Caki2 (cell line): Measurements from ENCODE around the gene SEMA4A. TPM values are rescaled to one million over a fixed set of nuclear protein-coding genes. Genes with fewer than 3 reads are reported as not detected.
A peak's percentile ranks its signal among the peaks of the same experiment; 100 is the strongest.

Source experiments
- DNase-seq: peaks from one replicate; pipeline ENCODE4 v3.0.0-alpha.2; 2015; ENCODE audit warnings: low read depth
- in situ Hi-C: cut with HindIII; loops from 2 replicates; pipeline ENCODE4 v1.10.0; 2016; ENCODE audit warnings: low sequenced_read_pairs, low pct_unique_long_range_greater_than_20kb, mixed read lengths
- total RNA-seq: library from RNA; depleted of rRNA; stranded (reverse); fragments of >200 nt; shearing (Covaris generic); gene quantifications from 2 replicates; pipeline ENCODE4 v1.2.3, GENCODE V29; 2014; ENCODE audit warnings: low replicate concordance

Gene SEMA4A
- total RNA-seq, 1 experiment from 2014 or later, result 1.9 TPM

DNA sequence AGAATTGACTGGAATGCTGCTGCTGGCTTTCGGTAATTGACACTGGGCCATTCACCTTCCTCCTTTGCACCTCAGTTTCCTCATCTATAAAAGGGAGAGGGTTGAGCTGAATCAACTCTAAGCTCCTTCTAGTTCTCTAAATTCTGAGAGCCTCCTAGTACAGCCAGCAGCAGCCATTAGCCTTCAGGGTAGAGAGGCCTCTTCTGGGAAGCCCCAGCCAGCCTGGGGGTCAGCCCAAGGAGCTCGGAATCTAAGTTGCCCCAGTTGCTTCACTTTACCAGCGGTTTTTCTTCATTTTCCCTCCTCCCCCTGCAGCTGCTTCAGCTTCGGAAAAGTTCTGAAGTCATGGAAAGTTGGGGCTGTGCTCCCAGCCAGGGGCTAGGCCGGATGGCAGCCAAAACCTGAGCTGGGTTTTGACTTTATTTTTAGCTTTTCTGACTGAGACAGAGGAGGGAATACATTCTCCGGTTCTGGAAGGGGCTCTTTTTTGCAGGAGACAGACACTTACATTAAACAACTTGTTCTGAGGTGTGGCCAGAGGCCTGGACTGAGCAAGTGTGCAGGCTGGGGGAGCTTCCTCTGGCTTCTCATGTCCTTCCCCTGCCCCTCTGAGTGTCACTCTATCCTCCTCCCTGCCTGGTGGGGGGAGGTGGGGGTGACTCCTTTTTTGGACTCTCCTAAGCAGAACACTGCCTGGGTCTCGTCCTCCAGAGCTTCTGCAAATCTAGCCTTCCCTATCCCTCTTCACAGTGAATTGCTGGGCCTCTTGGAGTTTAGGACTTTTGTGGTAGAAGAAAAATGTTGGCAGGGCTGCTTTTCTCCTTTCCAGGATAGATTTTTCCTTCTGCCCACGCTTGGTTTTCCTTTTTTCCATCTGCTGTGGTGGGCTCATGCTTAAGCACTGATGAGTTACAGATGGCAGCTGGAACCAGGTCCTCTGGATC is 24.5 kb upstream of the SEMA4A start:
- in situ Hi-C loops, result no loop called here

DNA sequence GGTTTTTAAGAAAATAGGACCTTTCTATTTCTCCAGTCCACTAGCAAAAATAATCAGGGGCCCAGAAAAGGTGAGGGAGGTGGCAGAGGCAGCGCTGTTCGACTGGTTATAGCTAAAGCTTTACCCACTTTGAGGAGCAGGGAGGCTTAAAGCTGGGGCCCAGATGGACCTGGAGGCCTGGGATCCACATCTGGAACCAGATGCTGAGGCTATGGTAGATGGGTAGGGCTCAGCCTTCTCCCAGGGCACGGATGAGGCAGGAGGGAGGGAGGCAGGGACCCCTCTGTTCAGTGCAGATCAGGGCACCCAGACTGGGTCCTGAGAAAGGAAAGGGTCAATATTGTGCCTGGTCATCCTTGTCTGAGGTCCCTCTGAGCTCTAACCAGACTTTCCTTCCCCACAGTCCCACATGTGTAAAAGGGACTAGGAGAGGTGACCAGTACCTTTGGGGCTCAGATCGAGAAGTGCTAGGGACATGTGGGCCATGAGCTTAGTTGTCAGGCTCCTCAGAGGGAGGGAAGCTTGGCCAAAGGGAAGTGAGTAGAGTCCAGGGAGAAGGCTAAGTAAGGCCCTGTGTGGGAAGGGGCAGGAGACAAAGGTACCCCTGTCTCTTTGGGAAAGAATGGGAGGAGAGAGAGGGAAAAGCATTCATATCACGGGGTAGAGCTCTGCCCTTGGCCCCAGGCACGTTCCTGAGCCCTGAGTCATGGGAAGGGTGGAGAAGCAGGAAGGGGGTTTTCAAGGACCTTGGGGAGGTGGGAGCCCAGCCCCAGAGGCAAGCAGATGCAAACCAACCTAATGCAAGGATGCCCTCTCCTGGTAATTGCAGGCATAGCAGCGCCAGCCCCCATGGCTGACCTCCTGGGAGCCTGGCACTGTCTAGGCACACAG is 23.5 kb upstream of the SEMA4A start:
- in situ Hi-C loops, result no loop called here

More for the DNA sequence above, 24.5 kb upstream of the SEMA4A start:
- peak; percentile 9 for DNase-seq

DNA sequence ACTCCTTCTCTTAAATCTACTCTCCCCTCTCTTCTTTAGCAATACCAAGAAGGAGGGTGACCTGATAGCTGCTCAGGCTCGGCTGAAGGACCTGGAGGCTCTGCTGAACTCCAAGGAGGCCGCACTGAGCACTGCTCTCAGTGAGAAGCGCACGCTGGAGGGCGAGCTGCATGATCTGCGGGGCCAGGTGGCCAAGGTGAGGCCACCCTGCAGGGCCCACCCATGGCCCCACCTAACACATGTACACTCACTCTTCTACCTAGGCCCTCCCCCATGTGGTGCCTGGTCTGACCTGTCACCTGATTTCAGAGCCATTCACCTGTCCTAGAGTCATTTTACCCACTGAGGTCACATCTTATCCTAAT is 22.8 kb upstream of the SEMA4A start:
- in situ Hi-C loops, result no loop called here
- no peak for DNase-seq

More for the DNA sequence above, 23.5 kb upstream of the SEMA4A start:
- DNase-seq, result peak; percentile 92

DNA sequence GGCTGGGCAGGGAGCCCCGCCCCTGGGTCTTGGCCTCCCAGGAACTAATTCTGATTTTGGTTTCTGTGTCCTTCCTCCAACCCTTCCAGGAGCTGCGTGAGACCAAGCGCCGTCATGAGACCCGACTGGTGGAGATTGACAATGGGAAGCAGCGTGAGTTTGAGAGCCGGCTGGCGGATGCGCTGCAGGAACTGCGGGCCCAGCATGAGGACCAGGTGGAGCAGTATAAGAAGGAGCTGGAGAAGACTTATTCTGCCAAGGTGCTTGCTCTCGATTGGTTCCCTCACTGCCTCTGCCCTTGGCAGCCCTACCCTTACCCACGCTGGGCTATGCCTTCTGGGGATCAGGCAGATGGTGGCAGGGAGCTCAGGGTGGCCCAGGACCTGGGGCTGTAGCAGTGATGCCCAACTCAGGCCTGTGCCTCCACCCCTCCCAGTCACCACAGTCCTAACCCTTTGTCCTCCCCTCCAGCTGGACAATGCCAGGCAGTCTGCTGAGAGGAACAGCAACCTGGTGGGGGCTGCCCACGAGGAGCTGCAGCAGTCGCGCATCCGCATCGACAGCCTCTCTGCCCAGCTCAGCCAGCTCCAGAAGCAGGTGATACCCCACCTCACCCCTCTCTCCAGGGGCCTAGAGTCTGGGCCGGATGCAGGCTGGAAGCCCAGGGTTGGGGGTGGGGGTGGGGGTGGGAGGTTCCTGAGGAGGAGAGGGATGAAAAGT is 18.5 kb upstream of the SEMA4A start:
- no peak for DNase-seq
- in situ Hi-C loops, result no loop called here

DNA sequence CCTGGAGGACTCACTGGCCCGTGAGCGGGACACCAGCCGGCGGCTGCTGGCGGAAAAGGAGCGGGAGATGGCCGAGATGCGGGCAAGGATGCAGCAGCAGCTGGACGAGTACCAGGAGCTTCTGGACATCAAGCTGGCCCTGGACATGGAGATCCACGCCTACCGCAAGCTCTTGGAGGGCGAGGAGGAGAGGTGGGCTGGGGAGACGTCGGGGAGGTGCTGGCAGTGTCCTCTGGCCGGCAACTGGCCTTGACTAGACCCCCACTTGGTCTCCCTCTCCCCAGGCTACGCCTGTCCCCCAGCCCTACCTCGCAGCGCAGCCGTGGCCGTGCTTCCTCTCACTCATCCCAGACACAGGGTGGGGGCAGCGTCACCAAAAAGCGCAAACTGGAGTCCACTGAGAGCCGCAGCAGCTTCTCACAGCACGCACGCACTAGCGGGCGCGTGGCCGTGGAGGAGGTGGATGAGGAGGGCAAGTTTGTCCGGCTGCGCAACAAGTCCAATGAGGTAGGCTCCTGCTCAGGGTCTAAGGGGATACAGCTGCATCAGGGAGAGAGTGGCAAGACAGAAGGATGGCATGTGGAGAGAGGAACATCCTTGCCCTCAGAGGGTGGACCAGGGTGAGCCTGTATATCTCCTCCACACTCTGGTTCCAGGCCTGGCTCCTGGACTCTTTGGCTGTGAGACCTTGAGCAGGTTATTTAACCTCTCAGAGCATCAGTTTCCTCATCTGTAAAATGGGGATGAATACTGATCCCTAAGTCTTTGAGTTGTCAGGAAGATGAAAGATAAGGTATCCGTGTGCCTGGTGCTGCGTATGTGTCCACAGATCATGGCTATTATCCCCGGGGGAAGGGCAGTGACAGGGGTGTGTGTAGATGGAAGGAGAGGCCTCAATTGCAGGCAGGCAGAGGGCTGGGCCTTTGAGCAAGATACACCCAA is 17.2 kb upstream of the SEMA4A start:
- in situ Hi-C loops, result no loop called here
- DNase-seq, result no peak

DNA sequence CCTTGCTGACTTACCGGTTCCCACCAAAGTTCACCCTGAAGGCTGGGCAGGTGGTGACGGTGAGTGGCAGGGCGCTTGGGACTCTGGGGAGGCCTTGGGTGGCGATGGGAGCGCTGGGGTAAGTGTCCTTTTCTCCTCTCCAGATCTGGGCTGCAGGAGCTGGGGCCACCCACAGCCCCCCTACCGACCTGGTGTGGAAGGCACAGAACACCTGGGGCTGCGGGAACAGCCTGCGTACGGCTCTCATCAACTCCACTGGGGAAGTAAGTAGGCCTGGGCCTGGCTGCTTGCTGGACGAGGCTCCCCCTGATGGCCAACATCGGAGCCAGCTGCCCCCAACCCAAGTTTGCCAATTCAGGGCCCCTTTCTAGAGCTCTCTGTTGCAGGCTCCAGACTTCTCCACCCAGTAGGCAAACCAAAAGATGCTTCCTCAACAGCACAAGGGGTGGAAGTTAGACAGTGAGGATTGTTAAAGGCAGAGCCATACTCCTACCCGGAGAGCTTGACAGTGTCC is 16.4 kb upstream of the SEMA4A start:
- in situ Hi-C loops, result no loop called here
- no peak for DNase-seq

DNA sequence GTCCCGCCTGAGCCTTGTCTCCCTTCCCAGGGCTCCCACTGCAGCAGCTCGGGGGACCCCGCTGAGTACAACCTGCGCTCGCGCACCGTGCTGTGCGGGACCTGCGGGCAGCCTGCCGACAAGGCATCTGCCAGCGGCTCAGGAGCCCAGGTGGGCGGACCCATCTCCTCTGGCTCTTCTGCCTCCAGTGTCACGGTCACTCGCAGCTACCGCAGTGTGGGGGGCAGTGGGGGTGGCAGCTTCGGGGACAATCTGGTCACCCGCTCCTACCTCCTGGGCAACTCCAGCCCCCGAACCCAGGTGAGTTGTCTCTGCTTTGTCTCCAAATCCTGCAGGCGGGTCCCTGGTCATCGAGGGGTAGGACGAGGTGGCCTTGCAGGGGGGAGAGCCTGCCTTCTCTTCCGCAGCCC is 14.9 kb upstream of the SEMA4A start:
- in situ Hi-C loops, result no loop called here
- no peak for DNase-seq

DNA sequence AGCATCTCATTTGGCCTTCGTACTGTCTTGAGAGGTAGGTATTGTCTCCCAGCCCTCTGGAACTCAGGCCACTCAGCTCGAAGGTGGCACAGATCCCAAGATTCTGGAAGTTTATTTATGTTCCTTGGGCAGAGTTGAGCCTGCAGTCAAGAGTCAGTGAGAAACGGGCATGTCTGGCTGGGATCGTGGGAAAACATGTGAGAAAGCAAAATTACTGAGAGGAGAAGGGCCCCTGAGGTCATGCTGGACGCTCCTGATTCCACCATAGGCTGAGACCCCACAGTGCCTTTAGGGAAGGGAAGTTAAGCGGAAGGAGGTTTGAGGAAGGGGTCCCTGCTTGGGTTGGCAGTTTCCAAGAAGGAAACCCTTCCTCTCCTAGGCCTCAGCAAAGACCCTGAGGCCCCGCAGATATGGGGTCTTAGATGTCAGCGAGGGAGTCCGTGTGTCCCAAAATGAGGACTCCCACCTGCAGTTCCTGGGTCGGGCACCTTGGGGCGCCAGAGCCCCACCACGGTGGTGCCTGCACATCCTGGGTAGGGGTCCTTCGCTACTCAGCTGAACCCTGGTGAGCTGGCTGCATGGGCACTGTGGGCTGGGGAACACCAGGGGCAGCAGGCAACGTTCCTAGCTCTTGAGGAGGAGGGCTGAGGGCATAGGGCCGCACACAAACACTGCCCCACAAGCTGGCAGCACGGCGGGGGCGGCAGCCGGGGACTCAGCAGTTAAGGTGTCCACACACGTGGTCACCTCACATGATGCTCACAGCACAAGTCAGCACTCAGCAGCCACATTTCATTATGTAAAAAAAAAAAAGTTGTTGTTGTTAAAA is 12.3 kb upstream of the SEMA4A start:
- in situ Hi-C loops, result no loop called here
- DNase-seq, result peak; percentile 39

DNA sequence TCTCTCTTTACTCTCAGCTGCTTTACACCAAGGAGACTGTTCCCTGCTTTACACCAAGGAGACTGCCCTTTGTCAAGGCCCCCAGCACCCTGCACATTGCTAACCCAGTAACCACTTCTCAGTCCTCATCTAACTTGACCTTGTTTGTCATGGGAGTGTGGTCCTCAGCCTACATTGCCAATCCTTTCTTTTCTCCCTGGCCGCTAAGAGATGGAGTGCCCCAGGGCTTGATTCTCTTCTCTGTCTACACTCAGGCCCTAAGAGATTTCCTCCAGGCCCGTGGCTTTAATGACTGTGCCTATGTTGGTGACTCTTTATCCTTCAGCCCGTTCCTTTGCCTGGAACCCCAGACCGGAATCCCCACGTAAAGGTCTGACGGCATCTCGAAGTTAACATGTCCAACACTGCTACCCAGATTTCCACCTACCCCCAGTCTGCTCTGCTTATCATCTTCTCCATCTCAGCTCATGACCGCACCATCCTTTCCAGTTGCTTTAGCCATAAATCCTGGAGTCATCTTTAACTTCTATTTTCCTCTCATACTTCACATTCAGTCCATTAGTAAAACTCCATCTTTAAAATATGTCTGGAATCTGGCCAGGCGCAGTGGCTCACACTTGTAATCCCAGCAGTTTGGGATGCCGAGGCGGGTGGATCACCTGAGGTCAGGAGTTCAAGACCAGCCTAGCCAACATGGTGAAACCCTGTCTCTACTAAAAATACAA is 9.5 kb upstream of the SEMA4A start:
- in situ Hi-C loops, result no loop called here
- no peak for DNase-seq

DNA sequence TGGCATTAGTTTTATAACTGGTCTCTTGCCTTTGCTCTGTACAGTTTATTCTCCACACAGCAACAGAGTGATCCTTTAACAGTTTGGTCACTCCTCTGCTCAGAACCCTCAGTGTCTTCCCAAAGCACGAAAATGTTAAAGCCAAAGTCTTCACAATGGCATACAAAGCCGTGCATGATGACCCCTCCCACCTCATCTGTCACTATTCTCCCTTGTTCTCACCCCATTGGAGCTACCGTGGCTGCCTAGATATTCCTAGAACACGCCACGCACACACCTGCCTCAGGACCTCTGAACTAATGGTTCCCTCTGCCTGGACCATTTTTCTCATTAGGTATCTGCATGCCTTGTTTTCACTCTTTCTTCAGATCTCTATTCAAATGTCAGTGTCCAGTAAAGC is 8.6 kb upstream of the SEMA4A start:
- DNase-seq, result no peak
- in situ Hi-C loops, result no loop called here

DNA sequence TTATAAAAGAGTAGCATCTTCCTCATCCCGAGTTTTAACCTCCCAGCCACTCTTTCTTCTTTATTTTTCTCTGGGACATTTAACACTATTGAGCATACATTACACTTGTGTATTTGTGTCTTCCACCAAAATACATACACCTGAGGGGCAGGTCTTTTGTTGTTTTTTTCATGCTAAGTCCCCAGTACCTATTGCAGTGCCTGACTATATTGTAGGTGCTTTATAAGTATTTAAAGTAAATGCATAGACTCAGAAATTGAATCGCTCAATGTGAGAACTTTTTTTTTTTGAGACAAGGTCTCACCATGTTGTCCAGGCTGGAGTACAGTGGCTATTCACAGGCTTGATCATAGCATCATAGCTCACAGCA is 7.8 kb upstream of the SEMA4A start:
- no peak for DNase-seq
- in situ Hi-C loops, result no loop called here

DNA sequence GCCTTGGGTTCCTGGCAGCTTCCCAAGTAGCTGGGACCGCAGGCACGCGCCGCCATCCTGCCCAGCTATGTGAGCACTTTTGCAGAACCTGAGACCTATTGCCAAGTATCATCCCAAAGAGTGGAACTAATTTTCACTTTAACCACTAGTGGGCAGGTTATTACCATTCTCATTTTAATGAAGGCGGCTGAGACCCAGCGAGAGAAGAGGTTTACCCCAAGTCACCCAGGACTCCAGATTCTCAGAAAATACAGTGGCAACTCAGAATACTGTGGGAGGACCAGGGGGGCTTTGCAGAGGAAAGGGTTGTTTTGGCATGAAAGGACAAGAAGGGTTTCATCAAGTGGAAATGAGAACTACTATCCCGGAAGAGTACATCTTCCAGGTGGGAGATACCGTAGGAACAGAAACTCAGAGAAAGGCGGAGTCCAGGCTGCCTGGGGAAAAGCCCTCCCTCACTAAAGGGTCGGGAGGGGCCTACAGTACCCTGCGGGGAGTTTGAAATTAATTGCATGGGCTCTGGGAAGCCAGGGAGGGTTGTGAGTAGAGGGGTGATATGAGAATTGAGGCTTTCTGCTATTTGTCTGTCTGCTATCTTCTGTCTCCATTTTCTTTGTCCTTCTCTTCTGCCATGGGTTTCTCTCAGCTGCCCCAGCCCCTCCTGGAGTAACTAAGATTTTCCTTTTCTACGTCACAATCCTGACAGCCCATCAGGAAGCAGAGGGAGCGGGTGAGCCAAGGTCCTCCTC is 7.2 kb upstream of the SEMA4A start:
- in situ Hi-C loops, result no loop called here
- DNase-seq, result peak; percentile 86

DNA sequence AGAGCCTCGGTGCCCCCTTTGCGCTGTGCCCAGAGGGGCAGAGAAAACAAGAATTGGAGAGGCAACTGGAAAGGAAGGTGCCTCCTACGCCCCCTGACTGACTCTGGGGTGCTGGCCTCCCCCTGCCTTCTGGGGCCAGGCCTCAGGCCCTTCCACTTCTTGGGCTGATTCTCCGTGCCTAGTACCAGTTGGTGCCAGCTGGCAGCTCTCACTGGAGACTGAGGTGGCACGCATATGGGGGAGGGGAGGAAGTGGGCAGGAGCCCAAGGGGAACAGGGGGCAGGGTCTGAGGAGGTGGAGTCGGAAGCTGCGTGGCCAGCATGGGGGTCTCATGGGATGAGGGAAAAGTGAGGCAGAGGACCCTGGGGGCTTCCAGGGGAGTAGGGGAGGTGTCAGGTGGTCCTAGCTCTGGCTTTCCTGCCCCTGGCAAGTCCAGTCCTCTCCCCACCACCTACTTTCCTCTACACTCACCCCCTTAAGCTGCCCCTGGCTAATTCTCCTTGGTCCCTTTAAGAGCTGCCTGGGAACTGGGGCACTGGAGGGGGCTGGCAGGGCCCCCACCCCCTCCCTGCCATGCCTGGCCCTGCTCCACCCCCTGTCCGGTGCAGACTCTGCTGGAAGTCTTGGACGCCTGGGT is 6.5 kb upstream of the SEMA4A start:
- in situ Hi-C loops, result no loop called here

DNA sequence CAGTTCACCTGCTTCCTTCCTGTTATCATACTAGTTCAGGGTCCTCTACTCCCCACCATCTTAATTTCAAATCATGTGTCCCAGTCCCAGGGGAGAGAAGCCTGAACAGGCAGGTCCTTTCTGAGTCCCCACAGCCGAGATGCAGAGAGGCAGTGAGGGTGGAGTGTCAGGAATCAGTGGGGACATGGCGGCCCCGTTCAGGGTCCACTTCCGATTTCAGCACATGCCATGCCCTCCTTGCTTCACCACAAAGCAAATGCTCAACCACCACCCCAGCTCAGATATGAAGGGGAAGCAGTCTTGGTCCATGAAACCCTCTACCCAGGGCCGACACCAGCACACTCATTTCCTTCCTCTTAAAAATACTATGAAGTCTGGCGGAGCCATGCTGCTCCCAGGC is 5.2 kb upstream of the SEMA4A start:
- DNase-seq, result no peak
- in situ Hi-C loops, result no loop called here

More for the DNA sequence above, 6.5 kb upstream of the SEMA4A start:
- DNase-seq, result no peak
